Peyer's patch (tissue), 4 donors: ENCODE data around the gene SMTN. TPM values are rescaled to one million over a fixed set of nuclear protein-coding genes. Genes with fewer than 3 reads are reported as not detected.

Experiments used
- DNase-seq, 3 donors: peaks; one replicate each; pipeline ENCODE4 v3.0.0-alpha.2; 2017 to 2019
- H3K27ac ChIP-seq, 4 donors: fragments of 200-600 bp; sonication (generic); one replicate each; pipeline ENCODE4 v1.5.1; 2016 to 2019
- H3K27me3 ChIP-seq, 2 donors: fragments of 200-600 bp; sonication (generic); one replicate each; pipeline ENCODE4 v1.5.1; 2019
- H3K36me3 ChIP-seq, 3 donors: fragments of 200-600 bp; sonication (generic); one replicate each; pipeline ENCODE4 v1.5.1; 2016 to 2019
- H3K4me1 ChIP-seq, 4 donors: fragments of 200-600 bp; sonication (generic); one replicate each; pipeline ENCODE4 v1.5.1; 2016 to 2019
- H3K4me3 ChIP-seq, 4 donors: fragments of 200-600 bp; sonication (generic); 1 replicate in 3 of 4; 2 replicates in 1 of 4; pipeline ENCODE4 v1.5.1; 2016 to 2019; ENCODE audit warnings: mild to moderate bottlenecking in 1 of 4
- H3K9me3 ChIP-seq, 4 donors: fragments of 200-600 bp; sonication (generic); one replicate each; pipeline ENCODE4 v1.5.1; 2016 to 2019; ENCODE audit warnings: mild to moderate bottlenecking in 1 of 4
- CTCF ChIP-seq, 6 experiments: fragments of 450-650 bp in 4 of 6; fragments of 200-600 bp in 2 of 6; sonication (generic) in 1 of 6; IDR thresholded peaks; one replicate each; pipeline ENCODE4 v1.5.1; 2017 to 2019; ENCODE audit warnings: antibody characterized with exemption in 6 of 6, mild to moderate bottlenecking in 3 of 6, moderate library complexity in 1 of 6
- POLR2A ChIP-seq, 2 donors: fragments of 450-650 bp; IDR thresholded peaks; one replicate each; pipeline ENCODE4 v1.5.1; 2017; ENCODE audit warnings: antibody characterized with exemption in 2 of 2, mild to moderate bottlenecking in 2 of 2, moderate library complexity in 2 of 2
- total RNA-seq, 4 donors: library from RNA; depleted of rRNA; stranded (reverse); fragments of >200 nt; gene quantifications; one replicate each; pipeline ENCODE4 v1.1.0, GENCODE V29; 2016

Gene SMTN
- total RNA-seq, 4 donors from 2014 or later = 23.1 to 124 (median 75.9) TPM

GRCh38 chr22:31079095-31079642 is 1.9 kb upstream of the SMTN start:
- H3K4me3 ChIP-seq = no peak overlapping the region
- H3K36me3 ChIP-seq = no peaks in the 10 kb centered on the region
- peaks cover 2 to 53% (median 6%) of the 10 kb centered on the region in 4 donors for H3K4me1 ChIP-seq
- no peaks in the 10 kb centered on the region for H3K27me3 ChIP-seq
- peak overlapping the region in 3 of 4 donors; percentile 31 to 93 (median 73) for H3K27ac ChIP-seq
- TF ChIP-seq CTCF (IDR thresholded peaks at IDR 0.05) (no peak), POLR2A (IDR thresholded peaks at IDR 0.05) (no peak)
- H3K9me3 ChIP-seq = no peaks in the 10 kb centered on the region
- peak in 2 of 3 donors; percentile 75 to 78 for DNase-seq

GRCh38 chr22:31080164-31080847 is 812 bp upstream of the SMTN start:
- Histone ChIP-seq H3K27ac (peak overlapping the region; percentile 75 to 94 (median 85)), H3K4me1 (peaks cover 4 to 57% (median 7%) of the 10 kb centered on the region in 4 donors), H3K27me3 (no peaks in the 10 kb centered on the region), H3K9me3 (no peaks in the 10 kb centered on the region), H3K36me3 (no peaks in the 10 kb centered on the region), H3K4me3 (peak overlapping the region; percentile 56 to 85 (median 68))
- DNase-seq = no peak
- TF ChIP-seq CTCF (IDR thresholded peaks at IDR 0.05) = no peak
- TF ChIP-seq POLR2A (IDR thresholded peaks at IDR 0.05) = peak in 1 of 2 donors; percentile 19

GRCh38 chr22:31081963-31082605 is 966 bp downstream of the SMTN start:
- H3K27ac ChIP-seq = peak overlapping the region; percentile 75 to 94 (median 85)
- no peaks in the 10 kb centered on the region for H3K36me3 ChIP-seq
- H3K9me3 ChIP-seq = no peaks in the 10 kb centered on the region
- peaks cover 4 to 75% (median 7%) of the 10 kb centered on the region in 4 donors for H3K4me1 ChIP-seq
- H3K4me3 ChIP-seq = peak overlapping the region; percentile 56 to 85 (median 68)
- no peak for DNase-seq
- H3K27me3 ChIP-seq = no peaks in the 10 kb centered on the region
- TF ChIP-seq POLR2A (IDR thresholded peaks at IDR 0.05) (no peak), CTCF (IDR thresholded peaks at IDR 0.05) (no peak)

- Histone ChIP-seq H3K9me3 (no peaks in the 10 kb centered on the region), H3K36me3 (peaks cover 0 to 3% (median 0%) of the 10 kb centered on the region in 3 donors), H3K27me3 (no peaks in the 10 kb centered on the region), H3K4me1 (peaks cover 4 to 76% (median 7%) of the 10 kb centered on the region in 4 donors), H3K27ac (peak overlapping the region; percentile 75 to 94 (median 85)), H3K4me3 (peak overlapping the region; percentile 56 to 85 (median 68))
- TF ChIP-seq CTCF (IDR thresholded peaks at IDR 0.05) (peak in 5 of 6 experiments; percentile 6 to 55 (median 46)), POLR2A (IDR thresholded peaks at IDR 0.05) (no peak)
- peak in 2 of 3 donors; percentile 84 for DNase-seq
Observed at GRCh38 chr22:31082606-31083376, 1.7 kb downstream of the SMTN start.

- TF ChIP-seq CTCF (IDR thresholded peaks at IDR 0.05) (no peak), POLR2A (IDR thresholded peaks at IDR 0.05) (peak in 1 of 2 donors; percentile 36)
- peak in 1 of 3 donors; percentile 70 for DNase-seq
- H3K36me3 ChIP-seq = peaks cover 0 to 9% (median 0%) of the 10 kb centered on the region in 3 donors
- H3K9me3 ChIP-seq = no peaks in the 10 kb centered on the region
- H3K4me3 ChIP-seq = peak overlapping the region in 2 of 4 donors; percentile 75 to 85
- H3K4me1 ChIP-seq = peaks cover 4 to 74% (median 7%) of the 10 kb centered on the region in 4 donors
- no peaks in the 10 kb centered on the region for H3K27me3 ChIP-seq
- H3K27ac ChIP-seq = peak overlapping the region; percentile 77 to 94 (median 89)
Observed at GRCh38 chr22:31083377-31083768, 2.3 kb downstream of the SMTN start.
